GM19467 (cell line): ENCODE measurements around the gene TMEM132D.

ENCODE experiments used
- ATAC-seq: cut with Tn5 transposase; IDR thresholded peaks from one replicate; pipeline ENCODE4 v1.9.1; 2021; ENCODE audit warnings: mild to moderate bottlenecking, moderate library complexity; ENCODE audit not compliant: unreplicated experiment

Gene TMEM132D

GRCh38 chr12:129605666-129606065 lies 298.2 kb downstream of the TMEM132D start:
- no peak for ATAC-seq

- ATAC-seq, result no peak
Observed at GRCh38 chr12:129604506-129604905, 299.3 kb downstream of the TMEM132D start.

GRCh38 chr12:129599406-129599805 lies 304.4 kb downstream of the TMEM132D start:
- no peak for ATAC-seq

- no peak for ATAC-seq
Observed at GRCh38 chr12:129594098-129594497, 309.7 kb downstream of the TMEM132D start.

- ATAC-seq, result no peak
Observed at GRCh38 chr12:129592449-129592848, 311.4 kb downstream of the TMEM132D start.

GRCh38 chr12:129589503-129589902 lies 314.3 kb downstream of the TMEM132D start:
- no peak for ATAC-seq

DNA sequence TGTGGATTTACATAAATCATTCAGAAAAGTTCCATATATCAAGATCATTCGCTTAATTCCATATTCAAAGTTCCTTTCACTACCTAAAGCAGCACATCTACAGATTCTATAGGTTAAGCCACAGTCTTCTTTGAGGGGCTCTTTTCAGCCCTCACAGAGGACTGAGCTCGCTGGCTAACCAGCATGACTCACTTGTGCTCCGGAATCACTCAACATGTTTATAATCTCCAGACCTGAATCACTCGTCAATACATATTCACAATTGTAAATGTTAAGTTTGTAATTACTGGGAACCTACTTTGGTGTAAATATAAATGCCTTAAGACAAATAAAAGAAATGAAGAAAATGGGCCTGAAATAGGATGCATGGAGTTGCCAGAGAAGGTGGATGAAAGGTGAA lies 315.7 kb downstream of the TMEM132D start:
- no peak for ATAC-seq

DNA sequence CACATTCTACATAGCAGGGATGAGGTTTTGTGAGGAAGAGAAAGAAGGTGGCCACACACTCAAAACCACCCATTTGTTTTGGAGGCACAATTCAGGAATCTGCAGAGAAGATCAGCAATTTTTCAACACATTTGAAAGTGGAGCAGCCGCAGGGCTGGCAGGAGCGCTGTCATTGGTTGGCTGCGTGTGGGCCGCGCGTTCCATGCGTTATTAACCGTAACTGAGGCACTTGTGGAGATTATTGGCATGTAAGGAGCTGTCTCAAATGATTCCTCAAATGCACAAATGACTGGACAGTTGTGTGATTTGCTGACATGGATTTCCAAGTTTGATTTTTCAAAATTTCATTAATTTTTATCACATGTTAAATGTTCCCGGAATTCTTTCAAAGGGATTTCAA lies 318.5 kb downstream of the TMEM132D start:
- ATAC-seq, result no peak

- ATAC-seq, result no peak
Observed at GRCh38 chr12:129579879-129580278, 323.9 kb downstream of the TMEM132D start.

- ATAC-seq, result no peak
Observed at GRCh38 chr12:129571901-129572494, 331.8 kb downstream of the TMEM132D start.

DNA sequence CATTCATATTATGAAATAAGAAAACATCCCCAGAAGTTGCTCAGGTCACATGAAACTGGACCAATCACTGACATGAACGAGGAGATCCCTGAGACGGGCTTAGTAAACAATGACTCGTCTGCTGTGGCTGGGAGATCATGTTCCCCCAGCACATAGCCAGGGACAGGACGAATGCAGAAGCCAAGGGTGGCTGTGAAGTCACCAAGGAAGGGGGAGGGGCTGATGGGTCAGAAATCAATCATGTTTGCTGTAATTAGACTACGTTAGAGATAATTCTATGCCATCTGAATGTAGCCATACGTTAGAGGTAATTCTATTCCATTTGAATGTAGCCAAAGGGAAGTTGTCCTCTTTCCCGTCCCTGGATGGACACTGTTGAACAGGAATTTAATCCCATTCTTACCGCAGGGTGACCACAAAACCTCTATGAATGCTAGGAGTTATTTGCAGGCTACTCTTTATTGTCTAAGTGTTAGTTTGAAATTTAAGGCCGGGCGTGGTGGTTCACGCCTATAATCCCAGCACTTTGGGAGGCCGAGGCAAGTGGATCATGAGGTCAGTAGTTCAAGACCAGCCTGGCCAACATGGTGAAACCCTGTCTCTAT lies 332.9 kb downstream of the TMEM132D start:
- no peak for ATAC-seq

- no peak for ATAC-seq
Observed at GRCh38 chr12:129566800-129567199, 337.0 kb downstream of the TMEM132D start.

DNA sequence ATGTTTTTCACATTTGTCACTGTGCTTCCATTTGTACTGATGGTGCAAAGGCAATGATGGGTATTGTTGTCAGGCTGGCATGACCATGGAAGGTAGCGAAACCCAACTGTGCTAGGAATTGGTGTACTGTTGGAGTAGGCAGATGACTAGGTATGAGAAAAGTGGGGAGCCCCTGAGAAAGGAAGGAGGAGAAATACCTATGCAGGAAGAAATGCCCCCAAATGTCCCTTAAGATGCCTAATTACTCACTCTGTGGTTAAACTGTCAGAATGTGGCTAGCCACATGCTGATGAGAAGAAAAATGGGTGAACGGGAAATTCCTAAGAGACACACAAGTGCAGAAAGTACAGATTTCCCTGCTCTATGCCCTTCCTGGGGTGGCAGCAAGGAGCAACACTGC lies 339.1 kb downstream of the TMEM132D start:
- no peak for ATAC-seq

DNA sequence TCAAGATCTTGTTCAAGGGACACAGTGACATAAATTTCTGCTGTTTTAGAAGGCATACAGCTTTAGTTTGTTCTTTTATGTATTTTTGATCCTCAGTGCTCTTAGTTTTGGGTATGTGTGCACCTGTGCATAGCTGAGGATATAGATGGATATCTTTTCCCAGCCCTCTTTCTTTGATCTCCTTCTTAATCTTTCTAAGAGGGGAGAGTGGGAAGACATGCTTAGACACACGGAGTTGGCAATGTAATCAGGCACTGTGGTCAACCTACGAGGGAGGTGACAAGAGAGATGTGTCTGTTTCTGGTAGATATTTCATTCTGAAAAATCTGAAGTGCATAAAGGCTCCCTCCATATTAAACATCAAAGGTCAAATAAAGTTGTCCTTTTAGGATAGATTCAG lies 340.6 kb downstream of the TMEM132D start:
- no peak for ATAC-seq

GRCh38 chr12:129561304-129561703 lies 342.5 kb downstream of the TMEM132D start:
- ATAC-seq, result no peak

DNA sequence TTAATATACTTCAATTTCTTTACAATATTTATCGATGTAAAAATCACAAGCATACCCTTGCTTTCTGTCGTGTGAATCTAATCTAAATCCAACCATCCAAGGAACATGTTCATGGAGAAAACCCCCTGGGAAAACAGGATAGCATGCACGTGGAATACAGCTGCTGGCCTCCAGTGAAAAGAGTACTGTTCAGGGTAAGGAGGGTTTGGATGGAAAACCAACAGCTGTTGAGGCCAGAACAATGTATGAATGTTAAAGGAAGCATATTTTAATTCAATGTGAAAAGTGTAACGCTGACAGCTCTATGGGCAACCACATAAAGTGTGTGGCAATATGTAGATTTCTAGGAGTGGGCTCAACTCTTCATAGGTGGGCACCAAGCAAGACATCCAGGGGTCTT lies 344.0 kb downstream of the TMEM132D start:
- no peak for ATAC-seq

GRCh38 chr12:129558036-129558435 lies 345.8 kb downstream of the TMEM132D start:
- no peak for ATAC-seq

GRCh38 chr12:129556082-129556481 lies 347.7 kb downstream of the TMEM132D start:
- no peak for ATAC-seq

- no peak for ATAC-seq
Observed at GRCh38 chr12:129552996-129553750, 350.7 kb downstream of the TMEM132D start.

DNA sequence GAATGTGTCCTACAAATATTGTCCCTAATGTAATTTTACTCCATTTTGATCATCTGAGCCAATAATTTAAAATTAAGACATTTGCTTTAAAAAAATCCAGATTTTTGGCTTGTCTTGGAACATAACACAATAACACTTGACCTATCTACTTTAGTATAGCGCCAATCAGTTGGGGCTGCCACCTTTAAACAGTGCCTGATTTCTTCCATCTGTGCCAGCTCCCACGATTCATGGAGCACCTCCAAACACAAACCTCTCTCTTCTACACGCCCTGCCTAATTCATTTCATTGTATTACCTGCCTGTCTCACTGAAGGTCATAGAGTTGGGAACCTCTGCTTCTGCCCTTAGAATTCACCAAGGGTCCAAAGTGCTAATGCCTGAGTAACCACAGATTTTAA lies 352.4 kb downstream of the TMEM132D start:
- no peak for ATAC-seq

- ATAC-seq, result no peak
Observed at GRCh38 chr12:129550353-129550752, 353.5 kb downstream of the TMEM132D start.

- no peak for ATAC-seq
Observed at GRCh38 chr12:129549656-129550055, 354.2 kb downstream of the TMEM132D start.
